ENCODE measurements around the gene GEMIN2.

DNA sequence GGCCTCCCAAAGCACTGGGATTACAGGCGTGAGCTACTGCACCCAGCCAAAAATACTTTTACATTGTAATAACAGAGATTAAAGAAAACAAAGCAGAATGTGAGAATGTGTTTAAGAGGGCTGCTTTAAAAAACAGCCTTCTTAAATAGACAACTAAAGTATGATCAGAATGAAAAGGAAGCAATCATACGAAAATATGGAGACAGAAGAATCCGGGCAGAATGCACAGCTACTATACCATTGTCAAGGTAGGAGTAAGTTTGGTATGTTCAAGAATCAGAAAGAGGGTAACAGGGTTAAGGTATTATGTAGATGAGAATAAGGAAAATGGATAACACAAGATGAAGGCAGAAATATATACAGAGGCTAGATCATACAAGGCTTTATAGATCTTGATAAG lies 19.6 kb upstream of the GEMIN2 start:
- TF ChIP-seq, protein P1, sequence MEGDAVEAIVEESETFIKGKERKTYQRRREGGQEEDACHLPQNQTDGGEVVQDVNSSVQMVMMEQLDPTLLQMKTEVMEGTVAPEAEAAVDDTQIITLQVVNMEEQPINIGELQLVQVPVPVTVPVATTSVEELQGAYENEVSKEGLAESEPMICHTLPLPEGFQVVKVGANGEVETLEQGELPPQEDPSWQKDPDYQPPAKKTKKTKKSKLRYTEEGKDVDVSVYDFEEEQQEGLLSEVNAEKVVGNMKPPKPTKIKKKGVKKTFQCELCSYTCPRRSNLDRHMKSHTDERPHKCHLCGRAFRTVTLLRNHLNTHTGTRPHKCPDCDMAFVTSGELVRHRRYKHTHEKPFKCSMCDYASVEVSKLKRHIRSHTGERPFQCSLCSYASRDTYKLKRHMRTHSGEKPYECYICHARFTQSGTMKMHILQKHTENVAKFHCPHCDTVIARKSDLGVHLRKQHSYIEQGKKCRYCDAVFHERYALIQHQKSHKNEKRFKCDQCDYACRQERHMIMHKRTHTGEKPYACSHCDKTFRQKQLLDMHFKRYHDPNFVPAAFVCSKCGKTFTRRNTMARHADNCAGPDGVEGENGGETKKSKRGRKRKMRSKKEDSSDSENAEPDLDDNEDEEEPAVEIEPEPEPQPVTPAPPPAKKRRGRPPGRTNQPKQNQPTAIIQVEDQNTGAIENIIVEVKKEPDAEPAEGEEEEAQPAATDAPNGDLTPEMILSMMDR (IDR thresholded peaks at IDR 0.05) = no peak
- TF ChIP-seq POLR2AphosphoS5 (IDR thresholded peaks at IDR 0.05; ENCODE audit: low read depth, low read length) (no peak), SIN3A (IDR thresholded peaks at IDR 0.05; ENCODE audit: borderline replicate concordance, insufficient read depth, low read depth, low read length) (no peak), TCF7L2 (IDR thresholded peaks at IDR 0.05; ENCODE audit: low read depth, low read length) (no peak)
- TF ChIP-seq, protein P2, sequence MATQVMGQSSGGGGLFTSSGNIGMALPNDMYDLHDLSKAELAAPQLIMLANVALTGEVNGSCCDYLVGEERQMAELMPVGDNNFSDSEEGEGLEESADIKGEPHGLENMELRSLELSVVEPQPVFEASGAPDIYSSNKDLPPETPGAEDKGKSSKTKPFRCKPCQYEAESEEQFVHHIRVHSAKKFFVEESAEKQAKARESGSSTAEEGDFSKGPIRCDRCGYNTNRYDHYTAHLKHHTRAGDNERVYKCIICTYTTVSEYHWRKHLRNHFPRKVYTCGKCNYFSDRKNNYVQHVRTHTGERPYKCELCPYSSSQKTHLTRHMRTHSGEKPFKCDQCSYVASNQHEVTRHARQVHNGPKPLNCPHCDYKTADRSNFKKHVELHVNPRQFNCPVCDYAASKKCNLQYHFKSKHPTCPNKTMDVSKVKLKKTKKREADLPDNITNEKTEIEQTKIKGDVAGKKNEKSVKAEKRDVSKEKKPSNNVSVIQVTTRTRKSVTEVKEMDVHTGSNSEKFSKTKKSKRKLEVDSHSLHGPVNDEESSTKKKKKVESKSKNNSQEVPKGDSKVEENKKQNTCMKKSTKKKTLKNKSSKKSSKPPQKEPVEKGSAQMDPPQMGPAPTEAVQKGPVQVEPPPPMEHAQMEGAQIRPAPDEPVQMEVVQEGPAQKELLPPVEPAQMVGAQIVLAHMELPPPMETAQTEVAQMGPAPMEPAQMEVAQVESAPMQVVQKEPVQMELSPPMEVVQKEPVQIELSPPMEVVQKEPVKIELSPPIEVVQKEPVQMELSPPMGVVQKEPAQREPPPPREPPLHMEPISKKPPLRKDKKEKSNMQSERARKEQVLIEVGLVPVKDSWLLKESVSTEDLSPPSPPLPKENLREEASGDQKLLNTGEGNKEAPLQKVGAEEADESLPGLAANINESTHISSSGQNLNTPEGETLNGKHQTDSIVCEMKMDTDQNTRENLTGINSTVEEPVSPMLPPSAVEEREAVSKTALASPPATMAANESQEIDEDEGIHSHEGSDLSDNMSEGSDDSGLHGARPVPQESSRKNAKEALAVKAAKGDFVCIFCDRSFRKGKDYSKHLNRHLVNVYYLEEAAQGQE (IDR thresholded peaks at IDR 0.05; ENCODE audit: insufficient read depth in 1 of 2, low read depth in 2 of 2, low read length in 1 of 2) = no peak
